Measurements from ENCODE around the gene ZMIZ2.

DNA sequence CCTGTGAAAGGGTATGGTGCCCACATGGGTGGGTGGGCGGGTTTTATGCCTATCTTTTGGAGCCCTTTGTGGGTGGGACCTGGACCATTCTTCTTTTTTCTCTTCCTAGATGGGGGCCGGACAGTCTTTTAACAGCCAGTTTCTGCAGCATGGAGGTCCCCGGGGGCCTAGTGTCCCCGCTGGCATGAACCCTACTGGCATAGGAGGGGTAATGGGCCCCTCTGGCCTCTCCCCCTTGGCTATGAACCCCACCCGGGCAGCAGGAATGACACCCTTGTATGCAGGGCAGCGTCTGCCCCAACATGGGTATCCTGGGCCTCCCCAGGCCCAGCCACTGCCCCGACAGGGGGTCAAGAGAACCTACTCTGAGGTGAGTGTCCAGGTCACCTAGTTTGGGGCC is 9.1 kb downstream of the ZMIZ2 start:
- TF ChIP-seq, protein P1, sequence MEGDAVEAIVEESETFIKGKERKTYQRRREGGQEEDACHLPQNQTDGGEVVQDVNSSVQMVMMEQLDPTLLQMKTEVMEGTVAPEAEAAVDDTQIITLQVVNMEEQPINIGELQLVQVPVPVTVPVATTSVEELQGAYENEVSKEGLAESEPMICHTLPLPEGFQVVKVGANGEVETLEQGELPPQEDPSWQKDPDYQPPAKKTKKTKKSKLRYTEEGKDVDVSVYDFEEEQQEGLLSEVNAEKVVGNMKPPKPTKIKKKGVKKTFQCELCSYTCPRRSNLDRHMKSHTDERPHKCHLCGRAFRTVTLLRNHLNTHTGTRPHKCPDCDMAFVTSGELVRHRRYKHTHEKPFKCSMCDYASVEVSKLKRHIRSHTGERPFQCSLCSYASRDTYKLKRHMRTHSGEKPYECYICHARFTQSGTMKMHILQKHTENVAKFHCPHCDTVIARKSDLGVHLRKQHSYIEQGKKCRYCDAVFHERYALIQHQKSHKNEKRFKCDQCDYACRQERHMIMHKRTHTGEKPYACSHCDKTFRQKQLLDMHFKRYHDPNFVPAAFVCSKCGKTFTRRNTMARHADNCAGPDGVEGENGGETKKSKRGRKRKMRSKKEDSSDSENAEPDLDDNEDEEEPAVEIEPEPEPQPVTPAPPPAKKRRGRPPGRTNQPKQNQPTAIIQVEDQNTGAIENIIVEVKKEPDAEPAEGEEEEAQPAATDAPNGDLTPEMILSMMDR (conservative IDR thresholded peaks at IDR 0.05 in 1 of 2, IDR thresholded peaks at IDR 0.05 in 1 of 2; ENCODE audit: low read depth in 1 of 2, low read length in 2 of 2), result no peak
- TF ChIP-seq EZH2 (IDR thresholded peaks at IDR 0.05; ENCODE audit: low read length, missing control alignments), result no peak
